H9 (cell line): ENCODE results near the gene CLMP. TPM values are rescaled to one million over a fixed set of nuclear protein-coding genes. Genes with fewer than 3 reads are reported as not detected.

Experiments
- DNase-seq: peaks from one replicate; pipeline ENCODE4 v3.0.0-alpha.2; 2017
- H2AFZ ChIP-seq: one replicate; pipeline ENCODE4 v1.6.1; 2013; ENCODE audit warnings: mild to moderate bottlenecking, low read length, control low read depth, moderate library complexity
- H2AK5ac ChIP-seq: 2 replicates; pipeline ENCODE4 v1.6.1; 2013; ENCODE audit warnings: low read length, control low read depth, mixed read lengths; ENCODE audit not compliant: insufficient read length
- H2BK120ac ChIP-seq: one replicate; pipeline ENCODE4 v1.6.1; 2013; ENCODE audit warnings: low read depth, mild to moderate bottlenecking, low read length, control low read depth, inconsistent platforms; ENCODE audit not compliant: poor library complexity, severe bottlenecking
- H2BK12ac ChIP-seq: 2 replicates; pipeline ENCODE4 v1.6.1; 2013; ENCODE audit warnings: low read length, control low read depth, mixed read lengths, low read depth; ENCODE audit not compliant: insufficient read length
- H2BK15ac ChIP-seq: 2 replicates; pipeline ENCODE4 v1.6.1; 2013; ENCODE audit warnings: low read depth, low read length, control low read depth
- H2BK20ac ChIP-seq: one replicate; pipeline ENCODE4 v1.6.1; 2013; ENCODE audit warnings: low read depth, mild to moderate bottlenecking, low read length, control low read depth, inconsistent platforms; ENCODE audit not compliant: poor library complexity, severe bottlenecking
- H2BK5ac ChIP-seq: 2 replicates; pipeline ENCODE4 v1.6.1; 2013; ENCODE audit warnings: low read length, control low read depth, mixed read lengths; ENCODE audit not compliant: insufficient read length
- H3K14ac ChIP-seq: 2 replicates; pipeline ENCODE4 v1.6.1; 2013; ENCODE audit warnings: low read length, control low read depth; ENCODE audit not compliant: insufficient read depth
- H3K18ac ChIP-seq: 2 replicates; pipeline ENCODE4 v1.6.1; 2013; ENCODE audit warnings: low read depth, mild to moderate bottlenecking, mixed read lengths, low read length, control low read depth; ENCODE audit not compliant: insufficient read length
- H3K23ac ChIP-seq: 2 replicates; pipeline ENCODE4 v1.6.1; 2013; ENCODE audit warnings: low read length, control low read depth, mixed read lengths, low read depth; ENCODE audit not compliant: insufficient read length
- H3K23me2 ChIP-seq: 2 replicates; pipeline ENCODE4 v1.6.1; 2013; ENCODE audit warnings: low read depth, mild to moderate bottlenecking, mixed read lengths, low read length, control low read depth; ENCODE audit not compliant: insufficient read length, poor library complexity, severe bottlenecking
- H3K27ac ChIP-seq: 2 replicates; pipeline ENCODE4 v1.5.1; 2013; ENCODE audit warnings: low read length, control low read depth, mixed read lengths, low read depth; ENCODE audit not compliant: insufficient read length
- H3K27me3 ChIP-seq: 2 replicates; pipeline ENCODE4 v1.6.1; 2013; ENCODE audit warnings: low read length, control low read depth, inconsistent platforms; ENCODE audit not compliant: insufficient read depth
- H3K4ac ChIP-seq: 2 replicates; pipeline ENCODE4 v1.6.1; 2013; ENCODE audit warnings: low read depth, mild to moderate bottlenecking, control low read depth, inconsistent platforms, low read length, moderate library complexity
- H3K4me1 ChIP-seq: 2 replicates; pipeline ENCODE4 v1.6.1; 2013; ENCODE audit warnings: low read length, control low read depth, inconsistent platforms; ENCODE audit not compliant: insufficient read depth
- H3K4me2 ChIP-seq: 2 replicates; pipeline ENCODE4 v1.6.1; 2013; ENCODE audit warnings: low read length, control low read depth, mixed read lengths; ENCODE audit not compliant: insufficient read length, insufficient read depth
- H3K56ac ChIP-seq: 2 replicates; pipeline ENCODE4 v1.6.1; 2013; ENCODE audit warnings: low read depth, mild to moderate bottlenecking, mixed read lengths, low read length, control low read depth; ENCODE audit not compliant: insufficient read length
- H3K79me1 ChIP-seq: 2 replicates; pipeline ENCODE4 v1.6.1; 2013; ENCODE audit warnings: low read depth, mild to moderate bottlenecking, moderate library complexity, low read length, control low read depth, inconsistent platforms; ENCODE audit not compliant: insufficient read depth, poor library complexity, severe bottlenecking
- H3K79me2 ChIP-seq: 2 replicates; pipeline ENCODE4 v1.6.1; 2013; ENCODE audit warnings: low read length, control low read depth, inconsistent platforms; ENCODE audit not compliant: insufficient read depth
- H3K9ac ChIP-seq: 2 replicates; pipeline ENCODE4 v1.6.1; 2013; ENCODE audit warnings: low read length, control low read depth, mixed read lengths; ENCODE audit not compliant: insufficient read length; ENCODE audit errors: extremely low read depth
- H3K9me3 ChIP-seq: one replicate; pipeline ENCODE4 v1.6.1; 2013; ENCODE audit warnings: low read depth, low read length, inconsistent platforms; ENCODE audit not compliant: control insufficient read depth
- H3T11ph ChIP-seq: one replicate; pipeline ENCODE4 v1.6.1; 2013; ENCODE audit warnings: mild to moderate bottlenecking, low read length, control low read depth, inconsistent platforms
- H4K20me1 ChIP-seq: one replicate; pipeline ENCODE4 v1.6.1; 2013; ENCODE audit not compliant: control insufficient read depth, insufficient read length, insufficient read depth
- H4K5ac ChIP-seq: 2 replicates; pipeline ENCODE4 v1.6.1; 2013; ENCODE audit warnings: low read depth, mild to moderate bottlenecking, mixed read lengths, low read length, control low read depth; ENCODE audit not compliant: insufficient read length
- H4K8ac ChIP-seq: replicated peaks from 2 replicates; pipeline ENCODE4 v1.6.1; 2013; ENCODE audit warnings: low read length, control low read depth, mixed read lengths, low read depth; ENCODE audit not compliant: insufficient read length
- H4K91ac ChIP-seq: 2 replicates; pipeline ENCODE4 v1.6.1; 2013; ENCODE audit warnings: low read depth, mild to moderate bottlenecking, moderate library complexity, mixed read lengths, low read length, control low read depth; ENCODE audit not compliant: insufficient read length
- H3K27ac Mint-ChIP-seq, 3 experiments: 2 replicates in 2 of 3; 3 replicates in 1 of 3; pipeline ENCODE4 v1.8.0; 2020 to 2021; ENCODE audit warnings: mixed read lengths in 3 of 3, mild to moderate bottlenecking in 1 of 3, moderate library complexity in 1 of 3
- H3K27me3 Mint-ChIP-seq: 2 replicates; pipeline ENCODE4 v1.8.0; 2021; ENCODE audit warnings: low read depth, mild to moderate bottlenecking, moderate library complexity, mixed read lengths
- H3K36me3 Mint-ChIP-seq, 3 experiments: 2 replicates in 2 of 3; 3 replicates in 1 of 3; pipeline ENCODE4 v1.8.0; 2020 to 2021; ENCODE audit warnings: low read depth in 3 of 3, mixed read lengths in 3 of 3; ENCODE audit not compliant: insufficient read depth in 1 of 3
- H3K4me1 Mint-ChIP-seq, 2 experiments: 2 replicates each; pipeline ENCODE4 v1.8.0; 2020; ENCODE audit warnings: mixed read lengths in 2 of 2
- H3K4me3 Mint-ChIP-seq, 2 experiments: 2 replicates in 1 of 2; 3 replicates in 1 of 2; pipeline ENCODE4 v1.8.0; 2020 to 2021; ENCODE audit warnings: mild to moderate bottlenecking in 2 of 2, mixed read lengths in 2 of 2, moderate library complexity in 1 of 2
- H3K9me3 Mint-ChIP-seq, 2 experiments: 2 replicates in 1 of 2; 3 replicates in 1 of 2; pipeline ENCODE4 v1.8.0; 2020; ENCODE audit warnings: mild to moderate bottlenecking in 2 of 2, mixed read lengths in 2 of 2, moderate library complexity in 1 of 2
- CTCF ChIP-seq: fragments of 200-600 bp; sonication (generic); conservative IDR thresholded peaks from 3 replicates; pipeline ENCODE4 v1.8.0; 2021; ENCODE audit warnings: antibody characterized with exemption, mild to moderate bottlenecking
- WGBS: extraction: QIAGEN DNeasy Blood & Tissue Kit; methylation state at CpG from one replicate; pipeline ENCODE4 v1.1.7; 2013; ENCODE audit warnings: missing lambda C conversion rate, low lambda C conversion rate, mixed read lengths; ENCODE audit not compliant: insufficient read length; ENCODE audit errors: extremely low coverage; 5-methylcytosine and 5-hydroxymethylcytosine counted together
- total RNA-seq: library from RNA; stranded (reverse); gene quantifications from 2 replicates; pipeline ENCODE4 v1.2.1, GENCODE V29; 2021

CLMP gene
- total RNA-seq, 1 experiment from 2014 or later, result 13.8 TPM

GRCh38 chr11:123080015-123080414 is 115.0 kb downstream of the CLMP start:
- DNase-seq, result no peak
- H3K27ac Mint-ChIP-seq, result no peak overlapping the region
- no peak for TF ChIP-seq CTCF
- Histone ChIP-seq H3K4me1 (no peaks in the 10 kb centered on the region), H4K20me1 (no peaks in the 10 kb centered on the region), H3K4ac (no peak overlapping the region), H3K9me3 (no peaks in the 10 kb centered on the region), H3K27me3 (no peaks in the 10 kb centered on the region), H4K8ac (no peak overlapping the region), H3K79me2 (no peaks in the 10 kb centered on the region), H2BK15ac (no peak overlapping the region), H2BK120ac (no peak overlapping the region), H2AK5ac (no peak overlapping the region), H3K23me2 (no peaks in the 10 kb centered on the region), H2BK5ac (no peak overlapping the region), H3T11ph (no peak overlapping the region), H3K18ac (no peak overlapping the region), H3K56ac (no peak overlapping the region), H3K79me1 (no peaks in the 10 kb centered on the region), H3K4me2 (no peak overlapping the region), H4K5ac (no peak overlapping the region), H4K91ac (no peak overlapping the region), H3K9ac (no peak overlapping the region), H3K23ac (no peak overlapping the region), H2AFZ (no peak overlapping the region), H2BK12ac (no peak overlapping the region), H3K14ac (no peak overlapping the region), H3K27ac (no peak overlapping the region), H2BK20ac (no peak overlapping the region)
- WGBS, result no CpG with 5 or more reads among the region's 1 CpG
- no peaks in the 10 kb centered on the region for H3K9me3 Mint-ChIP-seq
- no peaks in the 10 kb centered on the region for H3K27me3 Mint-ChIP-seq
- peaks cover 7 to 12% (median 12%) of the 10 kb centered on the region in 3 experiments; a peak in 6 of 7 replicates for H3K36me3 Mint-ChIP-seq
- H3K4me1 Mint-ChIP-seq, result peaks cover 3 to 6% of the 10 kb centered on the region in 2 experiments; a peak in 3 of 4 replicates
- no peak overlapping the region for H3K4me3 Mint-ChIP-seq
